Uterus (tissue), 4 donors: Measurements from ENCODE around the gene ATOH7. TPM values are rescaled to one million over a fixed set of nuclear protein-coding genes. Genes with fewer than 3 reads are reported as not detected.

ENCODE experiments used
- DNase-seq, 2 donors: peaks; one replicate each; pipeline ENCODE4 v3.0.0-alpha.2; 2019 to 2020
- H3K27ac ChIP-seq, 2 donors: fragments of 200-600 bp; sonication (generic); 1 replicate in 1 of 2; 2 replicates in 1 of 2; pipeline ENCODE4 v1.5.1; 2016 to 2018
- H3K27me3 ChIP-seq, 2 donors: fragments of 200-600 bp; sonication (generic); one replicate each; pipeline ENCODE4 v1.5.1; 2018 to 2019; ENCODE audit warnings: control low read depth in 1 of 2
- H3K36me3 ChIP-seq, 2 donors: fragments of 200-600 bp; sonication (generic); one replicate each; pipeline ENCODE4 v1.5.1; 2019; ENCODE audit warnings: control low read depth in 1 of 2
- H3K4me1 ChIP-seq, 2 donors: fragments of 200-600 bp; sonication (generic); one replicate each; pipeline ENCODE4 v1.5.1; 2018 to 2019; ENCODE audit warnings: control low read depth in 1 of 2
- H3K4me3 ChIP-seq, 2 donors: fragments of 200-600 bp; sonication (generic); 1 replicate in 1 of 2; 2 replicates in 1 of 2; pipeline ENCODE4 v1.5.1; 2018 to 2019; ENCODE audit warnings: mild to moderate bottlenecking in 1 of 2
- H3K9me3 ChIP-seq, 2 donors: fragments of 200-600 bp; sonication (generic); one replicate each; pipeline ENCODE4 v1.5.1; 2019; ENCODE audit warnings: control low read depth in 1 of 2
- CTCF ChIP-seq, 4 experiments: fragments of 200-600 bp in 2 of 4; fragments of 450-650 bp in 2 of 4; sonication (generic) in 2 of 4; IDR thresholded peaks; one replicate each; pipeline ENCODE4 v1.5.1; 2016 to 2019; ENCODE audit warnings: antibody characterized with exemption in 4 of 4, mild to moderate bottlenecking in 2 of 4, moderate library complexity in 1 of 4
- POLR2A ChIP-seq, 2 donors: fragments of 450-650 bp; IDR thresholded peaks; one replicate each; pipeline ENCODE4 v1.6.1; 2016; ENCODE audit warnings: antibody characterized with exemption in 2 of 2, mild to moderate bottlenecking in 1 of 2, moderate library complexity in 1 of 2
- intact Hi-C: fragments of 100-400 bp; cut with DNase I; formaldehyde crosslinking; loops from one replicate; pipeline ENCODE4 v1.15.1; 2023; ENCODE audit warnings: low total_unique reads
- total RNA-seq, 4 donors: library from RNA; depleted of rRNA in 3 of 4; stranded (reverse); fragments of >200 nt in 3 of 4; gene quantifications; one replicate each; pipeline versions ENCODE4 v1.1.0 to v1.2.4, GENCODE V29; 2014 to 2023
- donor health status: DM: yes; HTN: yes; CAD: no.

ATOH7 gene
- total RNA-seq, 4 donors from 2014 or later: not detected

- DNase-seq: no peak
- no peaks in the 10 kb centered on the region for H3K9me3 ChIP-seq
- H3K4me3 ChIP-seq: no peak overlapping the region
- no peaks in the 10 kb centered on the region for H3K27me3 ChIP-seq
- H3K36me3 ChIP-seq: no peaks in the 10 kb centered on the region
- no peaks in the 10 kb centered on the region for H3K4me1 ChIP-seq
- intact Hi-C loops: no loop called here
- no peak overlapping the region for H3K27ac ChIP-seq
- TF ChIP-seq CTCF (IDR thresholded peaks at IDR 0.05): no peak
- no peak for TF ChIP-seq POLR2A (IDR thresholded peaks at IDR 0.05)
These were observed 7.1 kb downstream of the ATOH7 start for GRCh38 chr10:68224810-68225209.

- Histone ChIP-seq H3K4me1 (no peaks in the 10 kb centered on the region), H3K27ac (no peak overlapping the region), H3K27me3 (no peaks in the 10 kb centered on the region), H3K4me3 (no peak overlapping the region), H3K9me3 (no peaks in the 10 kb centered on the region), H3K36me3 (no peaks in the 10 kb centered on the region)
- TF ChIP-seq POLR2A (IDR thresholded peaks at IDR 0.05) (no peak), CTCF (IDR thresholded peaks at IDR 0.05) (no peak)
- intact Hi-C loops: no loop called here
- DNase-seq: no peak
These were observed 8.3 kb downstream of the ATOH7 start for GRCh38 chr10:68223535-68224165.

GRCh38 chr10:68222391-68222790 lies 9.5 kb downstream of the ATOH7 start:
- no peaks in the 10 kb centered on the region for H3K27me3 ChIP-seq
- no peaks in the 10 kb centered on the region for H3K9me3 ChIP-seq
- TF ChIP-seq CTCF (IDR thresholded peaks at IDR 0.05): no peak
- TF ChIP-seq POLR2A (IDR thresholded peaks at IDR 0.05): no peak
- intact Hi-C loops: no loop called here
- DNase-seq: no peak
- no peak overlapping the region for H3K27ac ChIP-seq
- H3K4me3 ChIP-seq: no peak overlapping the region
- H3K36me3 ChIP-seq: no peaks in the 10 kb centered on the region
- H3K4me1 ChIP-seq: no peaks in the 10 kb centered on the region

GRCh38 chr10:68221196-68221595 lies 10.7 kb downstream of the ATOH7 start:
- Histone ChIP-seq H3K27ac (no peak overlapping the region), H3K9me3 (no peaks in the 10 kb centered on the region), H3K36me3 (no peaks in the 10 kb centered on the region), H3K4me1 (no peaks in the 10 kb centered on the region), H3K4me3 (no peak overlapping the region), H3K27me3 (no peaks in the 10 kb centered on the region)
- TF ChIP-seq CTCF (IDR thresholded peaks at IDR 0.05) (no peak), POLR2A (IDR thresholded peaks at IDR 0.05) (no peak)
- no peak for DNase-seq
- intact Hi-C loops: no loop called here

- intact Hi-C loops: no loop called here
- Histone ChIP-seq H3K27me3 (no peaks in the 10 kb centered on the region), H3K36me3 (no peaks in the 10 kb centered on the region), H3K4me1 (no peaks in the 10 kb centered on the region), H3K27ac (no peak overlapping the region), H3K9me3 (no peaks in the 10 kb centered on the region), H3K4me3 (no peak overlapping the region)
- DNase-seq: no peak
- TF ChIP-seq CTCF (IDR thresholded peaks at IDR 0.05): no peak
- no peak for TF ChIP-seq POLR2A (IDR thresholded peaks at IDR 0.05)
These were observed 13.1 kb downstream of the ATOH7 start for GRCh38 chr10:68218786-68219185.
